HepG2 (cell line): ENCODE results near the gene GLIS2.

Source experiments
- CTCF ChIP-seq: sonication (generic); formaldehyde crosslinking; IDR thresholded peaks from 2 replicates; pipeline ENCODE4 v1.5.0; 2020; ENCODE audit warnings: mild to moderate bottlenecking, missing genetic modification reagents, moderate library complexity
- HCFC1 ChIP-seq: fragments of 150-350 bp; IDR thresholded peaks from 2 replicates; pipeline ENCODE4 v1.6.1; 2014; ENCODE audit warnings: low read depth, low read length
- SMAD1 ChIP-seq: sonication (generic); formaldehyde crosslinking; IDR thresholded peaks from 2 replicates; pipeline ENCODE4 v1.4.0; 2020; ENCODE audit warnings: missing genetic modification reagents, low read depth, mild to moderate bottlenecking, borderline replicate concordance

GRCh38 chr16:4283441-4283840, 32.4 kb upstream of the GLIS2 start:
- no peak for TF ChIP-seq SMAD1 (CRISPR knock-in tag)
- TF ChIP-seq HCFC1 = no peak
- TF ChIP-seq CTCF = no peak
